Glomerular visceral epithelial cell (primary cell): ENCODE measurements around the gene IMP4.
"Not testable (repeated sequence)": the region's sequence is repeated elsewhere in the genome, so short reads cannot be mapped to it uniquely, and the experiment has no call there.

Experiments used
- DNase-seq: peaks from one replicate; pipeline ENCODE4 v3.0.0-alpha.2; 2016; ENCODE audit errors: extremely low spot score

IMP4 gene, protein sequence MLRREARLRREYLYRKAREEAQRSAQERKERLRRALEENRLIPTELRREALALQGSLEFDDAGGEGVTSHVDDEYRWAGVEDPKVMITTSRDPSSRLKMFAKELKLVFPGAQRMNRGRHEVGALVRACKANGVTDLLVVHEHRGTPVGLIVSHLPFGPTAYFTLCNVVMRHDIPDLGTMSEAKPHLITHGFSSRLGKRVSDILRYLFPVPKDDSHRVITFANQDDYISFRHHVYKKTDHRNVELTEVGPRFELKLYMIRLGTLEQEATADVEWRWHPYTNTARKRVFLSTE

DNA sequence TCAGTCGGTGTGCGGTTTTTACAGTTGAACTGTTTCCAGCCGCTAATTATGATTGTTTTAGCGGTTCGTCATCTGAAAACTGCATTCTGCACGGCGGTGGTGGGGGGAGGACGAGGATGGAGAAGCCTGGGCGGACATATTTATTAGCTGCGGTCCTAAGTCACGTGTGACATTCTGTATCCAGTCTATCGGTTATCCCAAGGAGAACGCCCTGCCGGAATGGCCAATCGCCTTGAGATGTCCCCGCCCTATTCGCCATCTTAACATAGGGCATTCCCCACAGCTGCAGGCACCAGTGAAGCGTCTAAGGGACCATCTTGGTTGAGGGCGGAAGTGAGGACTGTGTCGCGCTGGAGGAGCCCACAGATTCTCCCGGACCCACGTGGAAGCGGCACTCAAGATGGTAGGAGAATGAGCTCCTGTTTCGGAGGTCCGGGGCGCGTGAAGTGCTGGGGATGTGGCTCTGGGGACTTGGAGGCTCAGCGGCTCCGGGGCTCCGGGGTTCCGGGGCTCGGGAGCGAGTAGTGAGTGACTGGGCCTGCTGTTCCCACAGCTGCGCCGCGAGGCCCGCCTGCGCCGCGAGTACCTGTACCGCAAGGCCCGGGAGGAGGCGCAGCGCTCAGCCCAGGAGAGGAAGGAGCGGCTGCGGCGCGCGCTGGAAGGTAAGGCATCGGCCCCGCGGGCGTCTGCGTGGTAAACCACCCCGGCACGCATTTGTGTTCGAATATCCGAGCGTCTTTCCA, at the start of gene IMP4:
Gene IMP4, plus strand, starts transcription at position 365 of the 743 bp plus-strand sequence. Its CDS starts 36 bp downstream, at position 401.
- peak; percentile 99 for DNase-seq

DNA sequence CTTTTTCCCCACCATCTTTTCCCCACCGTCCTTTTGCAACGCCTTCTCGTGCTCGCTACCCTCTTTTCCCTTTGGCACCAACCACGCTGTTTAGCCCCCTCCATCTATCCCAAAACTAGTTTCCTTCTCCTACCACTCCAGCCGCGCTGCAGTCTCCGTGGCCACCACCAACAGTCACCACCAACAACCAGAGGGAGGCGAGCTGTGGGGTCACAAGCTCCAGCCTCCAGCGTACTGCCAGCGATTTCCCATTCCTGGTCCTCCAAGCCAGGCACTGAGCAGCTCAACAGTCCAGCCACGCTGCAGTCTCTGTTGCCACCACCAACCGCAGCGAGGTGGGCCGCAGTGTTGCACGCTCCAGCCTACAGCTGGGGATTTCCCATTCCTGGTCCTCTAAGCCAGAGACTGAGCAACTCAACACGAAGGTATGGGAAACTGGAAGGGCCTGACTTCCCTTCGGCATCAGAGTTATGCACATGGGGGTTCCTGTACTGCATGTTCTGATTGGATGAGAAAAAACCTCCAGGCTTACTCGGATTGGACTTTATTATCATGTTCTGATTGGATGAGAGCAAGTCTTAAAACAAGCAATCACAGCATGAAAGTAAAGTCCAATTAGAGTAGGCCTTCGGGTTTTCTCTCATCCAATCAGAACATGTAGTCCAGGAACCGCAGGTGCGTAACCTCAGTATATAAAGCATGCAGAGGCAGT, 42.3 kb upstream of the IMP4 start:
- DNase-seq, result no peak

DNA sequence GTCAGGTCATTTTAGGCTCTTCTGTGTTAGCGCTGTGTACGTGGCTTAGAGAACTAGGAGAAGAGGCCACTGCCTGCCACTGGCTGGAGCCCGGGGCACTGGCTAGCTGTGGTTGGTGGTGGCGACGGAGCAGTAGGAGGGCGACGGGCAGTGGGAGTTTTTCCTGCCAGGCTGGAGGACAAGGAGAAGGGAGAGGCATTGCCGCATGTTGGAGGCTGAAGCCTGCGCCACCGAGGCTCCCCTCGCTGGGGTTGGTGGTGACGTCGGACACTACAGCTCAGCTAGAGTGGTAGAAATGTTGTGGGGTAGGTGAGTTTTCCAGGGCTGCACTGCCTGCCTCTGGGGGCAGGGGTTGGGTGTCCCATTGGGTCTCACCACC, 41.7 kb upstream of the IMP4 start:
- no peak for DNase-seq

DNA sequence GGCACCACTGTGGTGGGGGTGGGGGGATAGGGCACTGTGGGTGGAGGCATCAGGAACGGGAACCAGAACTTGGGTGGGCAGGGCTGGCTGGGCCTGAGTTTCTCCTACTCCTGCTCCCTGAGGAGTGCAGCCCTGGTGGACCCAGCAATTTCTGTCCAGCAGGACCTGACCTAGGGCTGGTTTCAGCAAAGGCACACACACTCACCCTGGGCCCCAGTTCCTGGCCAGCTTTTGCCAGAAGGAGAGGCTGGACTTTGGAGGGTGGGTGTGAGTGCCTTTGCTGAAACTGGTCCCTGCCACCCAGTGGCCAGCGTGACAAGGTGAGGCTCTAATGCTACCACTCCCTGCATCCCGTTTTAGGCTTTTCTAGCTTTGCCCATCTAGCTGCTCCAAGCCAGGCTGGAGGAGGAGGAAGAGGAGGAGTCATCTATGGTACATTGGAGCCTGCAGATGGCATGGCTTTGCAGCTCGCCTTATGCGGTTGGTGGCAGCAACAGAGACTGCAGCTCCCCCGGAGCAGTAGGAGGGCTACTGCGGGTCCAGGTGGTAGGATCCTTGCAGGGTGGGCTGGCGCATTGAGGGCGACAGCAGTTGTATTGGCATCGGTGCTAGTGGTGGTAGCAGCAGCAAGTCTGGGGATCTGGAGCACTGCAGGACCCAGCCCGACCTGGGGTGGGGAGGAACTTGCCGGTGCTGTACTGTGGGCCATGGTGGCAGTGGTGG, 40.4 kb upstream of the IMP4 start:
- DNase-seq, result no peak

DNA sequence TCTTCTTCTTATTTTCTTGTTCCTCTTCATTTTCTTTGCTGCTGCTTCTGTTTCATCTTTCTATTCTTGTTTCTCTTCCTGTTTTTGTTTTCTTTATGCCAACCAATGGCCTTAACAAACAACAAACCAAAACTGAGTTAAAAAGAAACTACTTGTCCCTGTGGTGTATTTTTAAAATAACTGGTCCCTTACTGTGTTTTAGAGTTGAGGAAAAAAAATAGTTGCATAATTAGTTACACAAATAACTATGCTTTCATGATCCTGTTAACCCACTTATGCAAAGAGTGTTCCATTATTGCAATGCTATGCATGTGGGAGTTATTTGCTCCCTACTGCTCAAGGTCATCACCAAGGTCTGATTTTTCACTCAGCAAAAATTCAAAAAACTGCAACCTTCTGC, 39.5 kb upstream of the IMP4 start:
- no peak for DNase-seq

DNA sequence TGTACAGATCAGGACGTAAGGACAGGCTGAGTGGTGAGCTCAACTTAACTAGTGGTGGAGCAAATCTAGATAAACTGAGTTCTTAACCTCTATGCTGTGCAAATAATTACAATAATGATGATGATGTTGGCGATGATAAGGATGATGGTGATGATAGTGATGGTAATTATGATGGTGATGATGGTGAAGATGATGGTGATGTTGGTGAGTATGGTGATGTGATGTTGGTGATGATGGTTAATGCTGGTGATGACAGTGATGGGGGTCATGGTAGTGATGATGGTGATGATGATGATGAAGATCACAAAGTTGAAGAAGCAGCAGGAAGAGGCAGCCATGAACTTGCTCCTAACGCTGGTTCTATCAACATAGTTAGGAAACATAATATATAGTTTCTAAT, 38.0 kb upstream of the IMP4 start:
- DNase-seq, result no peak

DNA sequence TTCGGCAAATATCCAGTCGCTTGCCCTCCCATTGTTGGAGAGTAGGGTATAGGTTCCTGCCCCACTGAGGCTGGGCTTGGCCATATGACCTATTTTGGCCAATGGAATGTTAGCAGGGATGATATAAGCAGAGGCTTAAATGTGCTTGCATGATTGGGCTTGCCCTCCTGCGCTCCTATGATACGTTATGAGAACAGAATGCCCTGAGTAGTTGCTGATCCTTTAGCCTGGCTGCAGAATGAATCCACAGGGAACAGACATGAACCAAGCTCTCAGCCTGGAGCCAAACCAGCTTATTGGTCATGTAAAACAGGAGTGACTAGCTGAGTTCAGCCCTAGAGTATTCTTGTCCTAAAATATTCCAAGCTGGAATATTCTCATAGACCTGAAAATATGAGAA, 34.8 kb upstream of the IMP4 start:
- no peak for DNase-seq

DNA sequence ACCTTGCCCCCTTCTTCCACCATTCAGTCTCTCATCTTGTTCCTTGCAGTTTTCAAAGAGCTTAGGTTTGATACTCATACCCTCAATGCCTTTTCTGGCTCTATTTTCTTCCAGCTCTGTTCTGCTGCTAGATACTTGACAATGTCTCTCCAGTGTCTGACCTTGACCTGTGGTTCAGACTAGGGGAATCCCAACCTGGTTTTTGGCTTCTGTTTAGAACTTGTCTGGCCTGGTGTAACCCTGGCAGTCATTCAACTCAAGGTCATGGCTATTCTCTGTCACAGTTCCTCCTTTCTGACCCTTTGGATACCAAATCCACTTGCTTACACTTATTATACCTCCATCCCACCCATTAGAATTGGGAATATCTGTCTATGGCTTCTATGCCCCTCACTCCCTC, 31.8 kb upstream of the IMP4 start:
- no peak for DNase-seq

DNA sequence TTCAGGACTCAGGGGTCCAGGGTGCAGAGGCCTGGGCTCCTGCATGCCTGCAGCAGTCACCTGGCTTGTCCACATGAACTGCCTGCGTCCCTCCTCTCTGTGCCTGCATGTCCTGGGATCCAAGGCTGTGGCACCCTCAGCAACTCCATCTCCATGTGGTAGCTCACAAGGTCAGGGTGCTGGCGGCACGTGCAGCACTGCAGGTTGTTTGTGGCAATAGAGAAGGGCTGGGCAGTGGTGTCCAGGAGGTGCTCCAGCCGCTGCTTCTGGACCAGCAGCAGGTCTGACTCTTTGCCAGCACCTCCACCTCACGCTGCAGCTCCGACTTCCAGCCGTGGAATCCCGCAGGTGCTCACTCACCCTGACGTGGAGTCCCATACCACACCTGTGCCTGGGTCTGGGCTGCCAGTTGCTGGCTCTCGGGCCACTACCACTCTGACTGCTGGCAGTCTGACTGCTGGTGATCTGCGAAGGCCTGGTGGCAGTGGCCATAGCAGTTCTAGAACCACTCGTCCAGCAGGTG, 28.8 kb upstream of the IMP4 start:
- DNase-seq, result no peak

DNA sequence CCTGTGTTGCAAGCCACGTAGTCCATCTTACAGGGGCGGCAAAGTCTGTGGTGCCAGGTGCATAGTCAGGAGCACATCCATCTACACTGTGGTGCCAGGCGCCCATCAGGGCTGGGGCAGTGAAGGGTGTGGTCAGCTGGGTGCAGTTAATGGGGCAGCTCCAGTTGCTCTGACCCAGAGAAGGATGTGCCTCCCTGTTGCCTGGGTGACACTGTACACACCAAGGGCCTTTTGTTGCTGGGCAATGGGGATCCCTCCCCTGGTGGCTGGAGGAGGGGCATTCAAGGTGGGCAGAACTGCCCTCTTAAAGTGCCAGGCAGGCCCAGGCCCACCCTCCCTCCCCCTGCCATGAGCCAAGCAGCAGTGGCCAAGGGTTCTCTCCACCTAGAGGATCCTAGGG, 28.3 kb upstream of the IMP4 start:
- no peak for DNase-seq

DNA sequence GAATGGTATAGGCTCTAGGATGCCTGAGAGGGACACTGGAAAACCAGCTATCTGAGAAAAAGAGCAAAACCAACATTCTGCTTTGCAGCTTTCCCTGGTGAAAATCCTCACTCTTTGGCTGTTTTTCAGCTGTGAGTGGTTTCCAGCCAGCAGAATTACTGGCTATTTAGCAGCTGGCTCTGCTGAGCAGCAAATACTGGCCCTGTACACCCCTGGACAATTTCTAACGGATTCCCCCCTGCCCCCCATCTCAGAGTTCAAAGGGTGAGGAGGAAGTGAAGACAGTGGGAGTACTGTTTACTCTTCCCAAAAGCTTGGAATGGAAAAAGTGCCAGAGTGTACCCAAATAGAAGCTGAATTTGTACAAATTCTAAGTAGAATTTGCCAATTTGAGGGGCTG, 26.1 kb upstream of the IMP4 start:
- no peak for DNase-seq

DNA sequence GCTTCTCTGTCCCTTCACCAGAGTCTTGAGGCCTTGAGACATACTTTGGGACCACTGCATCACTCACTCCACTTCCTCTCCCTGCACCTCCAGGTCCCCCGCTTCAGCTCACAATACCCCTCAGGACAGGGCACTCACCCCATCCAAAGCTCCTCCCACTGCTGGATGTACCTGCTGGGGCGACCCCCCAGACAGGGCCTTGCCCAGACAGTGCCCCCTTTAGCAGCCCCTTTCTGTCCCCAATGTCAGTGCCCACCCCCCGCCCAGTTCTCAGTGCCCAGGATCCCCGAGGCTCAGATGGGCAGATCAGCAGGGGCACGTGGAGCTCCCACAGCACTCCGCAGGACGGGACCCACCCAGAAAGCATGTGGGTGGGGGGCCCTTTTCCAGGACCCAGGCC, 23.8 kb upstream of the IMP4 start:
- no peak for DNase-seq

DNA sequence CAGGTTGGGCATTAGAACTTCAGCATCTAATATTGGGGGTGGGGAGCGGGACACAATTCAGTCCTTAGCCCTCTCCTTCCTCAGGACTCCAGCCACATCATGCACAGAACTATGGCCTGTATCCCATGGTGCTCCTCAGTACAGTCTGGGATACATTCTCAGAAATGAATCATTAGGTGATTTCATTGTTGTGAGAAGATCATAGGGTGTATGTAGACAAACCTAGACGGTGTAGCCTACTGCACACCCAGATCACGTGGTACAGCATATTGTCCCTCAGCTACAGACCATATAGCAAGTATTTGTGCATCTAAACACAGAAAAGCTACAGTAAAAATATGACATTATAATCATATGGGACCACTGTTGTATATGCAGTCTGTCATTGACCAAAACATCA, 23.2 kb upstream of the IMP4 start:
- DNase-seq, result no peak

DNA sequence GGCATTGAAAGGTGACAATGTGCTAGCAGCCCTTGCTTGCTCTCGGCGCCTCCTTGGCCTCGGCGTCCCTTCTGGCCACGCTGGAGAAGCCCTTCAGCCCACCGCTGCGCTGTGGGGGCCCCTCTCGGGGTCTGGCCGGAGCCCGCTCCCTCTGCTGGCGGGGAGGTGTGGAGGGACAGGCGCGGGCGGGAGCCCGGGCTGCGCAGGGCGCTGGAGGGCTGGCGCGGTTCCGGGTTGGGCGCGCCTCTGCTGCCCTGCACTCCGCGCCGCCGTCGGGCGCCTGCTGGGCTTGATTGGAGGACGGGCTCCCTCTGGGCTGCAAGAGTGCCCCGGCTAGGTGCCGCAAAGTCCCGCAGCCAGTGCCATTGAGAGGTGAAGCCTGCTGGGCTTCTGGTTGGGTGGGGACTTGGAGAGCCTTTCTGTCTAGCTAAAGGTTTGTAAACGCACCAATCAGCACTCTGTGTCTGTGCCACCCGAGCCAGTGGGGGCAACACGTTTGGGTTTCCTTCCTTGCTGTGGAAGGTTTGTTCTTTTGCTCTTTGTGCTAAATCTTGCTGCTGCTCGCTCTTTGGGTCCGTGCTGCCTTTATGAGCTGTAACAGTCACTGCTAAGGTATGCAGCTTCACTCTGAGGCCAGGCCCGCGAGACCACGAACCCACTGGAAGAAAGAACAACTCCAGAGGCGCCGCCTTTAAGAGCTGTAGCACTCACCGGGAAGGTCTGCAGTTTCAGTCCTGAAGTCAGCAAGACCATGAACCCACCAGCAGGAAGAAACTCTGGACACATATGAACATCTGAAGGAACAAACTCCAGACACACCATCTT, 14.8 kb upstream of the IMP4 start:
- peak; percentile 71 for DNase-seq

DNA sequence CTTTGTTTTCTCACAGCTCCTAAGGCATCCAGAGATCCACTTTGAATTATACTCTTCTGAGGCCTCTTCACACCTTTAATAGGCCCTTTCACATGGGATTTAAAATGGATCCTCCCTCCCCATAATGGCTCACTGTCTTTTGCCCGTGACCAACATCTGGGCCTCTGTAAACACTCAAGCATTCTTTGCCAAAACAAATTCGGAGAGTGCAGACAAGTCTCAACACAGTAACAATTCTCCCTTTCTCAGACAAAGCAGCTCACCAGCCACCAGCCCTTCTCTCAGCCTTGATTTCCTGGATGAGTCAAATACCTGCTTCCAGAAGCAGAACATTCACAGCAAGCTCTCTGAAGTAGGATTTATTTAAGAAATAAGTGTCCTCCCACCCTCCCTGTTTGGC, 14.0 kb upstream of the IMP4 start:
- no peak for DNase-seq

DNA sequence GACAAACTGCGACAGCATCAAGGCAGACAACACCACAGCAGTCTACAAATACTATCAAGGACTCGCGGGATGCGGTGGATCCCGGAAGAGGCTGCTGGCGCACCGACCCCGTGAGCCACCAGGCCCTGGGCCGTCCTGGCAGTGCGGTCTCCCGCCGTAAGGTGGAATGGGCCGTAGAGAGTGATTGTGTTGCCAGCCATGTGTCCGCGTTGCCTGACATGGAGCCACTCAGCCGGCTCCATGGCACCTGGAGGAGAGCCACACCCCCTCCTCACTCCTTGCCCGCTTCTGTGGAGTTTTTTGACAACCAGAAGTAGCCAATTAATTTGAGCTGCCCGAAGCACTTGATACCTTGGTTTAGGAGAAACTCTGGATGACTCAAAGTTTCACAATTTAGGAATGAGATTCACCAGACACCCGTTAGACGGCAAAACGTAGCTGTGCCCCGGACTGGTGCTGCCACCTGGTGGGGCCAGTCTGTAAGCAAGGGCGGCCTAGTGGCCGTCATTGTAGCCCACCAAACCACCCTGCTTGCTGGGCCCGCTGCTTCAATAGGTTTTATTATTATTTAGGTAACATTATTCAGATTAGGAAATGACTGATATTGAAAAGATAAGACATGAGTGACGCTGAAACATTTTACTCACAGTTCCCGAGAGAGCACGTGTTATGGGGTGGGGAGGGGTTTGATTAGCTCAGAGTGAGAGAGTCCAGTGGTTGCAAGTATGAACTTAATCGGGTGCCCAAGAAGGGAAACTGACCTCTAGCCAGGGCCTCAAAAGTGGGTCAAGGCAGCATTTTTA, 10.2 kb upstream of the IMP4 start:
- peak; percentile 78 for DNase-seq

DNA sequence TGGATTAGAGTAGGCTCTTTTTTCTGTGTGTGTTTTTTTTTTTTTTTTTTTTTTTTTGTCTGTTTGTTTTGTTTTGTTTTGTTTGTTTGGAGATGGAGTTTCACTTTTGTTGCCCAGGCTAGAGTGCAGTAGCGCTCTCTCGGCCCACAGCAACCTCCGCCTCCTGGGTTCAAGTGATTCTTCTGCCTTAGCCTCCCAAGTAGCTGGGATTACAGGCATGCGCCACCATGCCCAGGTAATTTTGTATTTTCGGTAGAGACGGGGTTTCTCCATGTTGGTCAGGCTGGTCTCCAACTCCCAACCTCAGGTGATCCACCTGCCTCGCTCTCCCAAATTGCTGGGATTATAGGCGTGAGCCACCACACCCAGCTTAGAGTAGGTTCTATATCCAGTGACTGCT, 9.4 kb upstream of the IMP4 start:
- not testable (repeated sequence) for DNase-seq

DNA sequence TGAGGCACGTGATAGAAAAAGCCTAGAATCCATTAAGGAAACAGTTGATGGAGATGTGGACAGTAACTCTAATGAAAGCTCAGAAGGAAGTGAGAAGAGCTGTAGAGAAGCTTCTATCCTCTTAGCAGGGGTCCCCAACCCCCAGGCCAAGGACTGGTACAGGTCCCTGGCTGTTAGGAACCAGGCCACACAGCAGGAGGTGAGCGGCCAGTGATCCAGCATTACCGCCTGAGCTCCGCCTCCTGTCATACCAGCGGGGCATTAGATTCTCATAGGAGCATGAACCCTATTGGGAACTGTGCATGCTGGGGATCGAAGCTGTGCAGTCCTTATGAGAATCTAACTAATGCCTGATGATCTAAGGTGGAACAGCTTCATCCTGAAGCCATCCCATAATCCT, 8.7 kb upstream of the IMP4 start:
- no peak for DNase-seq

DNA sequence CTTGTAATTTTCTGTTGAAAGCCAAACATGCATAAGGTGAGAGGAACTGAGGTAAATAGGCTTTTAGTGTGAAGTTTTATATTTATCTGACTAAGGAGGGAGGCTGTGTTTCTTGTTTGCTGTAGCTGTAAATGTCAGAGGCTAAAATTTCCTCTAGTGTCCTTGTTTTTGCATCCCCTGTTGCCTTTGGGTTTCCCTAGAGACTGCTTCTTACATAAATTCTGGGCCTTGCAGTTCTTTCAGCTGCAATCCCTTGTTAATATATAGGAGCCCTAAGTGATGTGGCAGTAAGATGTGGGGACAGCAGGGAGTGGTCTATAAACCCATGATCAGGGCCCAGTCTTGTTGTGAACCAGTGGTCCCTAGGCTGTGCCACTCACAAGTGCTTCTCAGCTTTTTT, 7.5 kb upstream of the IMP4 start:
- no peak for DNase-seq

DNA sequence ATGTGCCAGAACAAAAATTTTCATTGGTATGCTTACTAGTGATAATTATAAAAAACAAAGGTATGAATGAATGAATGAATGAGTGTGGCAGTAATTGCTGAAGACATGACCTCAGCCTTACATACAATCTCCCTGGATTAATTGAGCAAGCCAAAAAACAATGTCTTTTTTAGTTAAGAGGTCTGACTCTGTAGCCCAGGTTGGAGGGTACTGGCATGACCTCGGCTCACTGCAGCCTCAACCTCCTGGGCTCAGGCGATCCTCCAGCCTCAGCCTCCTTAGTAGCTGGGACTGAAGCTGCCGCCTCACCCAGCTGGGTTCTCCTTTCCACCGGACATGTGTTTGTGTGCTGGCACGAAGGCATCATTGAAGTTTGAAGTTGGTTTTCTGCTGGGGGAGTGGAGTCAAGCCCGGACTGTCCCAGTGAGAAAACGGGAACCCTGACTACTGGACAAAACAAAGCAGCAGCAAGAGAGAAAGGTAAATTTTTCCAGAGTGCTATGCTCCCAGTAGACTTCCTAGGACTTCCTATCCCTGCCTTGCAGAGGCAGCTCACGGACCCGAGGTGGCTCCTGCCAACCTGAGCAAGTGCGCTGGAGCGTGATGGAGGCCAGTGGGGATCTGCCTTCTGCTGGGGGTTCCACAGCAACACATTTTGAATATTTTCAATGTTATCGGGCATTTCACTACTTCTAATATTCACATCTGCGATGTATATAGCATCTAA, 6.4 kb upstream of the IMP4 start:
- no peak for DNase-seq
